HL-60 (cell line): ENCODE measurements around the gene NKX6-2.

Source experiments
- DNase-seq, 2 experiments: peaks; one replicate each; pipeline ENCODE4 v3.0.0-alpha.2; 2010 to 2020; ENCODE audit warnings: low read depth in 1 of 2, low spot score in 1 of 2
- H3K27ac ChIP-seq: fragments of 250-450 bp; sonication (Bioruptor Pico); replicated peaks from 2 replicates; pipeline ENCODE4 v1.5.1; 2020; ENCODE audit warnings: mild to moderate bottlenecking, moderate library complexity
- H3K27me3 ChIP-seq: fragments of 250-450 bp; sonication (Bioruptor Pico); 2 replicates; pipeline ENCODE4 v1.5.1; 2021; ENCODE audit warnings: mild to moderate bottlenecking, moderate library complexity; ENCODE audit not compliant: insufficient read depth, poor library complexity, severe bottlenecking
- H3K4me3 ChIP-seq: replicated peaks from 2 replicates; pipeline ENCODE4 v1.5.1; 2011; ENCODE audit warnings: mild to moderate bottlenecking, control low read depth, low read length; ENCODE audit not compliant: insufficient read depth
- CTCF ChIP-seq: IDR thresholded peaks from one replicate; pipeline ENCODE4 v1.5.1; 2011; ENCODE audit warnings: low read length, control low read depth, inconsistent platforms; ENCODE audit not compliant: insufficient read depth
- GABPA ChIP-seq: IDR thresholded peaks from 2 replicates; pipeline ENCODE4 v1.6.1; 2012; ENCODE audit warnings: low read depth
- POLR2AphosphoS5 ChIP-seq: IDR thresholded peaks from 2 replicates; pipeline ENCODE4 v1.6.1; 2012; ENCODE audit warnings: low read depth
- SPI1 ChIP-seq: IDR thresholded peaks from 2 replicates; pipeline ENCODE4 v1.6.1; 2012; ENCODE audit warnings: low read depth, mild to moderate bottlenecking, borderline replicate concordance
- TF ChIP-seq, protein P1 (sequence below): IDR thresholded peaks from 2 replicates; pipeline ENCODE4 v1.6.1; 2012; ENCODE audit warnings: low read depth; ENCODE audit not compliant: insufficient replicate concordance

The NKX6-2 gene

DNA sequence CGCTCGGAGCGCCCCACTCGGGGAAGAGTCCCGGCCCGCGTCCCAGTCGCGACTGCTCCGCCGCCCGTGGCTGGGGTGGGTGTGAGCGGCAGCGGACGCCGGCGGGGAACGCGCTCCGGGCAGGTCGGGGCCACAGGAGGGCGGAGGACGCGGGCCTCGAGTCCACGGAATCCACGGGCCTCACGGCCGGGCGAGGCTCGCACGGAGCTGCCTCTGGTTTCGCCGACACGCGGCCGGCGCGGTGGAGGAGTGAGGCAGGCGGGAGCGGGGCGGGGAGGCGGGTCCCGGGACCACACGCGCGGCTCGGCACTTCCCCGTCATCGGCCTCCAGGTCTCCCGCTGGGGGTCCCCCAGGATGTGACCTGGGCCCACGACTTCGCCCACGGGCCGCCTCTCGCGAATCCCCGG is 533 bp upstream of the NKX6-2 start:
- Histone ChIP-seq H3K27ac (no peak overlapping the region), H3K27me3 (peaks cover 60% of the 10 kb centered on the region), H3K4me3 (no peak overlapping the region)
- no peak for DNase-seq
- TF ChIP-seq, protein P1, sequence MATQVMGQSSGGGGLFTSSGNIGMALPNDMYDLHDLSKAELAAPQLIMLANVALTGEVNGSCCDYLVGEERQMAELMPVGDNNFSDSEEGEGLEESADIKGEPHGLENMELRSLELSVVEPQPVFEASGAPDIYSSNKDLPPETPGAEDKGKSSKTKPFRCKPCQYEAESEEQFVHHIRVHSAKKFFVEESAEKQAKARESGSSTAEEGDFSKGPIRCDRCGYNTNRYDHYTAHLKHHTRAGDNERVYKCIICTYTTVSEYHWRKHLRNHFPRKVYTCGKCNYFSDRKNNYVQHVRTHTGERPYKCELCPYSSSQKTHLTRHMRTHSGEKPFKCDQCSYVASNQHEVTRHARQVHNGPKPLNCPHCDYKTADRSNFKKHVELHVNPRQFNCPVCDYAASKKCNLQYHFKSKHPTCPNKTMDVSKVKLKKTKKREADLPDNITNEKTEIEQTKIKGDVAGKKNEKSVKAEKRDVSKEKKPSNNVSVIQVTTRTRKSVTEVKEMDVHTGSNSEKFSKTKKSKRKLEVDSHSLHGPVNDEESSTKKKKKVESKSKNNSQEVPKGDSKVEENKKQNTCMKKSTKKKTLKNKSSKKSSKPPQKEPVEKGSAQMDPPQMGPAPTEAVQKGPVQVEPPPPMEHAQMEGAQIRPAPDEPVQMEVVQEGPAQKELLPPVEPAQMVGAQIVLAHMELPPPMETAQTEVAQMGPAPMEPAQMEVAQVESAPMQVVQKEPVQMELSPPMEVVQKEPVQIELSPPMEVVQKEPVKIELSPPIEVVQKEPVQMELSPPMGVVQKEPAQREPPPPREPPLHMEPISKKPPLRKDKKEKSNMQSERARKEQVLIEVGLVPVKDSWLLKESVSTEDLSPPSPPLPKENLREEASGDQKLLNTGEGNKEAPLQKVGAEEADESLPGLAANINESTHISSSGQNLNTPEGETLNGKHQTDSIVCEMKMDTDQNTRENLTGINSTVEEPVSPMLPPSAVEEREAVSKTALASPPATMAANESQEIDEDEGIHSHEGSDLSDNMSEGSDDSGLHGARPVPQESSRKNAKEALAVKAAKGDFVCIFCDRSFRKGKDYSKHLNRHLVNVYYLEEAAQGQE: no peak
- TF ChIP-seq CTCF (no peak), GABPA (no peak), SPI1 (no peak), POLR2AphosphoS5 (no peak)

GRCh38 chr10:132784866-132785722 is 853 bp downstream of the NKX6-2 start:
- H3K27me3 ChIP-seq: peaks cover 47% of the 10 kb centered on the region
- TF ChIP-seq POLR2AphosphoS5 (no peak), SPI1 (no peak), GABPA (no peak), CTCF (no peak)
- TF ChIP-seq, protein P1: no peak

GRCh38 chr10:132783940-132784865 is 1.7 kb downstream of the NKX6-2 start:
- no peak overlapping the region for H3K4me3 ChIP-seq
- H3K27ac ChIP-seq: no peak overlapping the region
- TF ChIP-seq GABPA (no peak), SPI1 (no peak), POLR2AphosphoS5 (no peak), CTCF (no peak)
- TF ChIP-seq, protein P1: no peak
- no peak for DNase-seq
- H3K27me3 ChIP-seq: peaks cover 38% of the 10 kb centered on the region

More at GRCh38 chr10:132784866-132785722, 853 bp downstream of the NKX6-2 start:
- no peak for DNase-seq
- no peak overlapping the region for H3K4me3 ChIP-seq
- H3K27ac ChIP-seq: no peak overlapping the region
